Peyer's patch (tissue), 4 donors: ENCODE results near the gene ZBTB7C. TPM values are rescaled to one million over a fixed set of nuclear protein-coding genes. Genes with fewer than 3 reads are reported as not detected.

Experiments
- DNase-seq, 3 donors: peaks; one replicate each; pipeline ENCODE4 v3.0.0-alpha.2; 2017 to 2019
- H3K27ac ChIP-seq, 4 donors: fragments of 200-600 bp; sonication (generic); one replicate each; pipeline ENCODE4 v1.5.1; 2016 to 2019
- H3K27me3 ChIP-seq, 2 donors: fragments of 200-600 bp; sonication (generic); one replicate each; pipeline ENCODE4 v1.5.1; 2019
- H3K36me3 ChIP-seq, 3 donors: fragments of 200-600 bp; sonication (generic); one replicate each; pipeline ENCODE4 v1.5.1; 2016 to 2019
- H3K4me1 ChIP-seq, 4 donors: fragments of 200-600 bp; sonication (generic); one replicate each; pipeline ENCODE4 v1.5.1; 2016 to 2019
- H3K4me3 ChIP-seq, 4 donors: fragments of 200-600 bp; sonication (generic); 1 replicate in 3 of 4; 2 replicates in 1 of 4; pipeline ENCODE4 v1.5.1; 2016 to 2019; ENCODE audit warnings: mild to moderate bottlenecking in 1 of 4
- H3K9me3 ChIP-seq, 4 donors: fragments of 200-600 bp; sonication (generic); one replicate each; pipeline ENCODE4 v1.5.1; 2016 to 2019; ENCODE audit warnings: mild to moderate bottlenecking in 1 of 4
- CTCF ChIP-seq, 6 experiments: fragments of 450-650 bp in 4 of 6; fragments of 200-600 bp in 2 of 6; sonication (generic) in 1 of 6; IDR thresholded peaks; one replicate each; pipeline ENCODE4 v1.5.1; 2017 to 2019; ENCODE audit warnings: antibody characterized with exemption in 6 of 6, mild to moderate bottlenecking in 3 of 6, moderate library complexity in 1 of 6
- POLR2A ChIP-seq, 2 donors: fragments of 450-650 bp; IDR thresholded peaks; one replicate each; pipeline ENCODE4 v1.5.1; 2017; ENCODE audit warnings: antibody characterized with exemption in 2 of 2, mild to moderate bottlenecking in 2 of 2, moderate library complexity in 2 of 2
- total RNA-seq, 4 donors: library from RNA; depleted of rRNA; stranded (reverse); fragments of >200 nt; gene quantifications; one replicate each; pipeline ENCODE4 v1.1.0, GENCODE V29; 2016

ZBTB7C gene
- total RNA-seq, 4 donors from 2014 or later: 10.5 to 15.7 (median 14.2) TPM

- no peak overlapping the region for H3K27ac ChIP-seq
These were observed 11.1 kb downstream of the ZBTB7C start for GRCh38 chr18:48398074-48398473.

GRCh38 chr18:48397021-48397420 is 12.2 kb downstream of the ZBTB7C start:
- TF ChIP-seq CTCF (IDR thresholded peaks at IDR 0.05) (no peak), POLR2A (IDR thresholded peaks at IDR 0.05) (no peak)
- Histone ChIP-seq H3K27me3 (no peaks in the 10 kb centered on the region), H3K9me3 (no peaks in the 10 kb centered on the region), H3K36me3 (no peaks in the 10 kb centered on the region), H3K27ac (no peak overlapping the region), H3K4me1 (no peaks in the 10 kb centered on the region), H3K4me3 (no peak overlapping the region)
- no peak for DNase-seq

More at GRCh38 chr18:48398074-48398473, 11.1 kb downstream of the ZBTB7C start:
- H3K4me1 ChIP-seq: no peaks in the 10 kb centered on the region
- H3K9me3 ChIP-seq: no peaks in the 10 kb centered on the region
- no peak overlapping the region for H3K4me3 ChIP-seq
- no peak for DNase-seq
- no peaks in the 10 kb centered on the region for H3K27me3 ChIP-seq
- no peaks in the 10 kb centered on the region for H3K36me3 ChIP-seq
- TF ChIP-seq CTCF (IDR thresholded peaks at IDR 0.05): no peak
- TF ChIP-seq POLR2A (IDR thresholded peaks at IDR 0.05): no peak

GRCh38 chr18:48396561-48396960 is 12.6 kb downstream of the ZBTB7C start:
- no peak for DNase-seq
- Histone ChIP-seq H3K27me3 (no peaks in the 10 kb centered on the region), H3K4me1 (no peaks in the 10 kb centered on the region), H3K9me3 (no peaks in the 10 kb centered on the region), H3K27ac (no peak overlapping the region), H3K36me3 (no peaks in the 10 kb centered on the region), H3K4me3 (no peak overlapping the region)
- TF ChIP-seq CTCF (IDR thresholded peaks at IDR 0.05): no peak
- TF ChIP-seq POLR2A (IDR thresholded peaks at IDR 0.05): no peak

- no peaks in the 10 kb centered on the region for H3K4me1 ChIP-seq
- no peaks in the 10 kb centered on the region for H3K9me3 ChIP-seq
- no peak for TF ChIP-seq POLR2A (IDR thresholded peaks at IDR 0.05)
- no peak overlapping the region for H3K4me3 ChIP-seq
- no peaks in the 10 kb centered on the region for H3K36me3 ChIP-seq
- H3K27ac ChIP-seq: no peak overlapping the region
- DNase-seq: no peak
- no peaks in the 10 kb centered on the region for H3K27me3 ChIP-seq
These were observed 13.5 kb downstream of the ZBTB7C start for GRCh38 chr18:48395646-48396045.

- H3K27ac ChIP-seq: no peak overlapping the region
- no peak for DNase-seq
- H3K27me3 ChIP-seq: no peaks in the 10 kb centered on the region
These were observed 15.0 kb downstream of the ZBTB7C start for GRCh38 chr18:48394176-48394575.

GRCh38 chr18:48393776-48394175 is 15.4 kb downstream of the ZBTB7C start:
- TF ChIP-seq POLR2A (IDR thresholded peaks at IDR 0.05) (no peak), CTCF (IDR thresholded peaks at IDR 0.05) (no peak)
- H3K4me3 ChIP-seq: no peak overlapping the region
- no peaks in the 10 kb centered on the region for H3K27me3 ChIP-seq
- no peak for DNase-seq
- no peaks in the 10 kb centered on the region for H3K36me3 ChIP-seq
- no peak overlapping the region for H3K27ac ChIP-seq
- no peaks in the 10 kb centered on the region for H3K4me1 ChIP-seq
- H3K9me3 ChIP-seq: no peaks in the 10 kb centered on the region

More at GRCh38 chr18:48394176-48394575, 15.0 kb downstream of the ZBTB7C start:
- no peak for TF ChIP-seq CTCF (IDR thresholded peaks at IDR 0.05)
- TF ChIP-seq POLR2A (IDR thresholded peaks at IDR 0.05): no peak
- no peak overlapping the region for H3K4me3 ChIP-seq
- H3K36me3 ChIP-seq: no peaks in the 10 kb centered on the region
- no peaks in the 10 kb centered on the region for H3K9me3 ChIP-seq
- no peaks in the 10 kb centered on the region for H3K4me1 ChIP-seq
